LNCAP (cell line): ENCODE data around the gene SERPINA3.

Experiments used
- TF ChIP-seq, protein P1 (sequence below): fragments of 450-650 bp; IDR thresholded peaks from 2 replicates; pipeline ENCODE4 v1.5.1; 2017; ENCODE audit warnings: mild to moderate bottlenecking

Gene SERPINA3

DNA sequence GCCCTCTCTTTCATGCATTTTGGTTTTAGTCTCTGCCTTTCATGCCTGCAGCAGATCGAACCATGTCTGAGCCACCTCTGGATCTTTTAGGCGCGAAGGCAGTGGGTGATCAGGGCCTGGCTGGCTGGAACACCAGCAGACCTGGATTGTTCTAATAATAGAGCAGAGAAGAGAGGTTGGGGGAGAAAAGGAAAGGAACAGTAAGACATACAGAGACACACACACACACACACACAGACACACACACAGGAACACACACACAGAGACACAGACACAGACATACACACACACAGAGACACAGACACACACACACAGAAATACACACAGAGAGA, 38.2 kb downstream of the SERPINA3 start:
- TF ChIP-seq, protein P1, sequence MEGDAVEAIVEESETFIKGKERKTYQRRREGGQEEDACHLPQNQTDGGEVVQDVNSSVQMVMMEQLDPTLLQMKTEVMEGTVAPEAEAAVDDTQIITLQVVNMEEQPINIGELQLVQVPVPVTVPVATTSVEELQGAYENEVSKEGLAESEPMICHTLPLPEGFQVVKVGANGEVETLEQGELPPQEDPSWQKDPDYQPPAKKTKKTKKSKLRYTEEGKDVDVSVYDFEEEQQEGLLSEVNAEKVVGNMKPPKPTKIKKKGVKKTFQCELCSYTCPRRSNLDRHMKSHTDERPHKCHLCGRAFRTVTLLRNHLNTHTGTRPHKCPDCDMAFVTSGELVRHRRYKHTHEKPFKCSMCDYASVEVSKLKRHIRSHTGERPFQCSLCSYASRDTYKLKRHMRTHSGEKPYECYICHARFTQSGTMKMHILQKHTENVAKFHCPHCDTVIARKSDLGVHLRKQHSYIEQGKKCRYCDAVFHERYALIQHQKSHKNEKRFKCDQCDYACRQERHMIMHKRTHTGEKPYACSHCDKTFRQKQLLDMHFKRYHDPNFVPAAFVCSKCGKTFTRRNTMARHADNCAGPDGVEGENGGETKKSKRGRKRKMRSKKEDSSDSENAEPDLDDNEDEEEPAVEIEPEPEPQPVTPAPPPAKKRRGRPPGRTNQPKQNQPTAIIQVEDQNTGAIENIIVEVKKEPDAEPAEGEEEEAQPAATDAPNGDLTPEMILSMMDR: no peak

DNA sequence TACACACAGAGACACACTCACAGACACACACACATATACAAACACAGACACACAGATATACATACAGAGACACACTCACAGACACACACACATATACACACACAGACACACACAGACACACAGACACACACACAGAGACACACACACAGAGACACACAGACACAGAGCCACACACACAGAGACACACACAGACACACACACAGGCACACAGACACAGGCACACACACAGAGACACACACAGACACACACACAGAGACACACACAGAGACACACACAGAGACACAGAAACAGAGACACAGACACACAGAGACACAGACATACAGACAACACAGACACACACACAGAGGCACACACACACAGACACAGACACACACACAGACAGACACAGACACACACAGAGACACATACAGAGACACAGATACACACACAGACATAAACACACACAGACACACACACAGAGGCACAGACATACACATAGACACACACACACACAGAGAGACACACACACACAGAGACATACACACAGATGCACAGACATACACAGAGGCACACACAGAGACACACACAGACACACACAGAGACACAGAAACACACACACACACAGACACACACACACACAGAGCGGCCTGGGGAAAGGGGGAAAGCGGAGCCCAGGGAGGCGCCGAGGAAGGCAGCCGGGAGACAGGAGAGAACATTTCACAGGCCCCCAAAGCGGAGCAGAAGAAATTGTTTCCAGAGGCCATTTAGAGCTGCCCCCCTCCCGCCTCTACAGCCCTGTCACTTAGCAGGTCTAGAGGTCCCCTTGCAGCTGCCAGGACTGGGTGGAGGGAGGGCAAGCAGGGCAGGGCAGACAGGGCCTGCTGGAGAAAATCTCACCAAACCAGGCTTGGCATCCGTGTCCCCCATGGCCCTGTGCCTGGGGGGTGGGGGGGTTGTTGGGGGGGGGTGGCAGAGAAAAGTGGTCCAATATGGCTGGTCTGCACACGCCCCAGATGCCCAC, 38.9 kb downstream of the SERPINA3 start:
- TF ChIP-seq, protein P1: no peak

DNA sequence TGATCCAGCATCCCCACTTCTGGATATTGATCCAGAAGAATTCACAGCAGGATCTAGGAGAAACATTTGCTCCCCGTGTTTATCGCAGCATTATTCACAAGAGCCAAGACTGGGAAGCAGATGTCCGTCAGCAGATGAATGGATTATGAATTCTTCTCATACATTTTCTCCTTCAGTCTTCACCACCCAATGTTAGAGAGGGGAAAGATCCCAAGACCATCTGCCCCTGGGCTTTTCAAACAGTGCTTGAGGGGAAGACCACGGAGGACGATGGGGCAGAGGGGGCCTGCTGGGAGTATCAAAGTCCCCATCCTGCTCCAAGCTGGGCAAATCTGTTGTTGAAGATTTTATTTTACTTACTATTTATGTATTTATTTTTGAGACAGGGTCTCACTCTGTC, 41.1 kb downstream of the SERPINA3 start:
- TF ChIP-seq, protein P1: no peak

DNA sequence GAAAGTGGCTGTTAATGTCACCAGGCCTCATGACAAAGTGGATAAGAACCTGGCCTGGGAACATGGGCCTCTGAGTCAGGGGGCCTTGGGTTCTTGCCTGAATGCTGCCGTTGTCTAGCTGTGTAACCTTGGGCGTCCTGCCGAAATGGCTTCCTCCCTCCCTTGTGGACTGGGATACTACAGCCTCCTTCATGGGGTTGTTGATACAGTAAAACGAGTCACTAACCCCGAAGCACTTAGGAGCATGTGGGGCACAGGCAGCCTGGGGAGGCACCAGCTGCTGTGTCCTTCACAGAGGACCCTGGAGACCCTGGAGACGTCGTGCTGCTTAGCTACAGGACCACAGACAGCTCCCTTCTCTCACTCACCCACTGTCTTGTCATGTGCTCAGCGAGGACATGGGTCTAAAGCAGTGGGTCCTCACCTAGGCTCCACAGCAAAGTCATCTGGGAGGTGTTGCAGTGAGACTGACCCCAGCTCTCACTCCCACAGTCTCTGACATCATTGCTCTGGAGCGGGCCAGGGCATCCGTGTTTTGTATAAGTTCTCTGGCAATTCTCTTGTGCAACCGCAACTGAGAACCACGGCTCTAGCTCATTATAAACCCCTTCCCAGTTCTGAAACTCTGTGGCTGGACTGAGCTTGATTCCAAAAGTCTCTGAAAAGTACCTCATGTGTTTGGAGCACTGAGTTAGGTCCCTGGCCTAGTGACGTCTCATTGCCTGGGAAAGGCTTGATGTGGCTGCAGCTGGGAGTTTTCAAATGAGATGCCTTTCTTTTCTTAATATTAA, 42.1 kb downstream of the SERPINA3 start:
- TF ChIP-seq, protein P1: no peak

DNA sequence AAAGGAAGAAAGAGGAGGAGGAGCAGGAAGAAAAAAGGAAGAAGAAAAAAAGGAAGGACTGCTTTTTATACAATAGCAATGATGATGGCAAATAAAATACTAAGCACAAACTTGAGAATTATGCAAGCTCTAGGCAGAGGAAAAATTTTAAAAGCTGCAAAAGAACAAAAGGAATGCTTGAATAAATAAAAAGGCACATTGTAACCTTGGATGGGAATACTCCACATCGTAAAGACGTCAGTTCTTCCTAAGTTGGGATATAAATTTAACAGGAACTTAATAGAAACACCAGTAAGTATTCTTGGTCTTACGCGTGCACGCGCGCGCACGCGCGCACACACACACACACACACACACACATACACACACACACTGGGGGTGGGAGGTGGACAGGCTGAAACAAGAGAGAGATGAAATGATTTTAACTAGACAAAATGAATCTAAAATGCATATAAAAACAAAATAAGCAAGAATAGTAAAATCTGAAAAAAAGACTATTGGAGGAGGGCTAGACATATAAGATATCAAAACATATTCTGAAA, 43.0 kb downstream of the SERPINA3 start:
- TF ChIP-seq, protein P1: no peak

DNA sequence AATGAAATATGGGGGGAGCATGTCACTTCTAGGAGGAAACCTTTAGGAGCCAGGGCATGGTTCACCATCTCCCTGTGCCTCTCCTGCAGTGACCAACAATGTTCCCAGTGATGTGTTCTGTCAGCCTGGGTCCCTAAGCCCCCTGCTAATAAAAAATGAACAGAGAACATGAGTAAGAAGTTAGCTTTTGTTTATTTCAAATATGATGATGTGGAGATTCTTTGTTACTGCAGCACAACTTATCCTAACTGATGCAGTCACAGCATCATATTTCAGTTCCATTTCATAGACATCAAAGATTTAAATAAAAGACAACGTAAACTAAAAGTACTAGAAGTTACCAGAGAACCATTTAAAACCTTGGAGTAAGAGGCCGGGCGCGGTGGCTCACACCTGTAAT, 43.9 kb downstream of the SERPINA3 start:
- TF ChIP-seq, protein P1: no peak

DNA sequence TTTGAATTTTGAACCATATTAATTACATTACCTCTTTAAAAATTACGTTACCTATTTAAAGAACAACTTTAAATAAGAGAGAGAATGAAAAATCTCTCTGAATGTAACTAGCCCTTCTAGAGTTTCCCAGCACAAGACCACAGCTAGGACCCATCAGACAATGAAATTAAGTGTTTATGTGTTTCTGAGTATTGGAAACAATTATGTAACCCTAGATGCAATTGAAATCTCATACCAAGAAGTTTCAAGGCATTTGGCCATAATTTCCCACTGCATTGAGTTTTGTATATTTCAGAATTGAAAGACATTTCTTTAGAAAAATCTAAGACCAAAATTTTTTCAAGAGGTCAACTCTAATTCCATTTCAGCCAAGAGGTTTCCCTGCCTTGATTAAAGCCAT, 47.1 kb downstream of the SERPINA3 start:
- TF ChIP-seq, protein P1: no peak
